RPMI7951 (cell line): ENCODE results near the gene IDS. TPM values are rescaled to one million over a fixed set of nuclear protein-coding genes. Genes with fewer than 3 reads are reported as not detected.
"Not testable (repeated sequence)": the region's sequence is repeated elsewhere in the genome, so short reads cannot be mapped to it uniquely, and the experiment has no call there.

Experiments used
- DNase-seq: peaks from one replicate; pipeline ENCODE4 v3.0.0-alpha.2; 2012; ENCODE audit warnings: low read depth
- total RNA-seq: library from RNA; depleted of rRNA; stranded (reverse); fragments of >200 nt; shearing (Covaris generic); gene quantifications from 2 replicates; pipeline ENCODE4 v1.2.3, GENCODE V29; 2014; rRNA removed

The IDS gene, protein sequence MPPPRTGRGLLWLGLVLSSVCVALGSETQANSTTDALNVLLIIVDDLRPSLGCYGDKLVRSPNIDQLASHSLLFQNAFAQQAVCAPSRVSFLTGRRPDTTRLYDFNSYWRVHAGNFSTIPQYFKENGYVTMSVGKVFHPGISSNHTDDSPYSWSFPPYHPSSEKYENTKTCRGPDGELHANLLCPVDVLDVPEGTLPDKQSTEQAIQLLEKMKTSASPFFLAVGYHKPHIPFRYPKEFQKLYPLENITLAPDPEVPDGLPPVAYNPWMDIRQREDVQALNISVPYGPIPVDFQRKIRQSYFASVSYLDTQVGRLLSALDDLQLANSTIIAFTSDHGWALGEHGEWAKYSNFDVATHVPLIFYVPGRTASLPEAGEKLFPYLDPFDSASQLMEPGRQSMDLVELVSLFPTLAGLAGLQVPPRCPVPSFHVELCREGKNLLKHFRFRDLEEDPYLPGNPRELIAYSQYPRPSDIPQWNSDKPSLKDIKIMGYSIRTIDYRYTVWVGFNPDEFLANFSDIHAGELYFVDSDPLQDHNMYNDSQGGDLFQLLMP
- 37.1 and 38.1 TPM in 2 replicates for total RNA-seq

DNA sequence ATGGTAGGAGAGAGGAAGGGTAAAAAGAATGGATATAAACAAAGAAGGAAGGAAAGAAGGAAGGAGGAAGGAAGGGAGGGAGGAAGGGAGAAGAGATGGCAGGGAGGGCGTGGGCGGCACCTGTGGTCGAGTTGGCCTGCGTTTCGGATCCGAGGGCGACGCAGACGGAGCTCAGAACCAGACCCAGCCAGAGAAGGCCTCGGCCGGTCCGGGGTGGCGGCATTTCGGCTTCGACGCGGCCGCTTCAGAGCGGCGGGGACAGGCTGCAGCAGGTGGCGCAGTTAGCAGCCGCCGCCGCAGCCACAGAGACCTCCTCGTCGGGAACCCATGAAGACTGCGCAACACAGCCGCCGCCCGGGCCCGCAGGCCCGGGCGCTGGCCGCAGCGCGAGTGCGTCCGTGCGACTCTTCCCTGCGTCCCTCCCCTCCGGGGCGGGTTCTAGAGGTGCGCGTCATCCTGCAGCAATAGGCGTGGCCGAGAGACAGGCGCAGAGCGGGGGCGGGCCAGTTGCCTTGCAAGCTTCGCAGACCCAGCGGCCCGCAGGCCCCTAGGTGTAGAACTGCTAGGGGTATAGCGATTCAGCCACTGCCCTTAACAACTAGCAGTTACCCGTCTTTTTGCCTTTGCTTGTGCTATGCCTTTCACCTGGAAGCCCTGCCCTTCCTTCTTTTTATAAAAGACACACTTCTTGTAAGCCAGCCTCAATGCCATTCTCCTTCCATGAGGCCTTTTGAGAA lies at the start of gene IDS:
TSS of gene IDS (minus strand) at position 392 of the 737 bp plus-strand sequence. CDS start at position 223, 169 bp downstream.
- DNase-seq = peak; percentile 81

DNA sequence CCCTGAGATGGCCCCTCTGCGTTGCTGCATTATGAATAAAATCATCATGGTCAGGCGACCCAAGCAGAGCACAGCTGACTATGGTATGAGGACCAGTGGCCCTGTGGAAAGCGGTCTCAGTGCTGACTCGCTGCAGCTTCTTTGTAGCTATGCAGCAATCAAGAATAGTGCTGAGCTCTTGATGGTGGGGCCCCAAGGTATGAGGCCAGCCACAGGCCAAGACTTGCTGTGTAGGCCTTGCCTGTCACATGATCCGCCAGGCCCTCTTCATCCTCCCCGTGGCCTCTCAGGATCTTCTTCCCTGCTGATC lies 46.8 kb upstream of the IDS start:
- not testable (repeated sequence) for DNase-seq

DNA sequence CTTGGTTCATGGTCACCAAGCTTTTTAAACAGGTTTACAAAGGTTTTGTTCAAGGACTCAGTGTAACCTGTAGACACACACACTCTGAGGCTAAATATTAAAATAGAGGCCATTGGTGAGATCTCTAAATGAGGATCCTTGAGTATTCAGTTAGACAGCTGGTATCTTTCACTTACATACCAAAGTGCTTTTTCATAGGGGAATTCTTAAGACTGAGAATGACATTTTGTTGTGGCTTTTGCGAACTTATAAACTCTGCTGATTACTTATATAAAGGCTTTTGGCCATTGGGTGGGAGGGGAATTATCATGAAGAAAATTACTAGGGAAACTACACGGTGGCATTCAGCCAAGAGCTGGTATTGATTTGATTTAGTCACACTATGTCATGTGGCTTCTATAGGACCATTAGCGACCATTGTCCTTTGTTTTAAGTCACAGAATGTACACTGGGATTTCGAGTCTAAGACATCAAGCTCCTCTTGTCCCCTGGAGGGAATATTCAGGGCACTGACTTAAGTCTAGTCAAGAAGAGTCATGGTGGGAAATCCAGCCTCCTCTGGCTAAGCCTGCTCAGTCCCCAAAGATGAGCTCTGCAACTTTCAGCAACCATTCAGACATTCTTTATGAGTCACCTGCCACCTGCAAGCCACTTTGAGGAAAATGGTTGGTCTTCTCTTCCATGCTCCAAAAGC lies 46.3 kb upstream of the IDS start:
- not testable (repeated sequence) for DNase-seq

DNA sequence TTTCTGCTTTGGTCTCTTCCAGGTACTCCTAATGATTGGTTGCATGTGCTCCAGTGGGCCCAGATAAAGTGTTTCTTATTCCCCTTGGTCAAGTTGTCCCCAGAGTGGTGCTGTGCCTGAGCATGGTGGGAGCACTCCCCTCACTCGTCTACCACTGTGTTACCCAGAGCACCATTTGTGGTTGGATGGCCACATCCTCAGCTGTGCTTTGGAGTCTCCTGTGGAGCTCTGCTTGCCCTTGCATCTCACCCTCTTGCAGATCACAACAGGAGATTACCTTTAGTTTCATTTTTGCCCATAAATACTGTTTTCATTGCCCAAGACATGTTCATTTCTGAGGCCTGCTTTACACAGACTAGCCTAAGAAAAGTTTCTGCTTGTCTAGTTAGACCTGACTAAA lies 45.3 kb upstream of the IDS start:
- DNase-seq = not testable (repeated sequence)

- not testable (repeated sequence) for DNase-seq
Observed at GRCh38 chrX:149549701-149550100, 44.6 kb upstream of the IDS start, which contains the start of gene HSFX3. Gene HSFX3 (minus strand): TSS chrX:149549924. CDS start chrX:149549852, 72 bp downstream.

DNA sequence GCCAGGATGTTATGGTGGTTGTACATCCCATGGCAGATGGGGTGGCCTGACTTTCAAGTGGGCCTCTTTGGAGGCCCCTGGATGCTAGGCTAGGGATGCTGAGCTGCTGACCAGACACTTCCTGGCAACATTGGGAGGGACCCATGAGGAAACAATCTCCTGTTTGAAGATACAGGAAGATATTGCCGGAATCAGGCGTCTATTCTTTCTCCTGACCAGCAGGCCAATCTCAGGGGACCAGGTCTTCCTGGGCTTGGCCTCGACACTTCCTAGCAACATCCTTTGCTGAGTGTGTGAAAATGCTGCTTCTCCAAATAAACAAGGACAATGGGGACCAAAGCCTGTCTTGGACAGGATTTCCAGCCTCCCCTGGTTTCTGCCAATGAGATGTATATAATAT lies 42.7 kb upstream of the IDS start:
- not testable (repeated sequence) for DNase-seq

- DNase-seq = not testable (repeated sequence)
Observed at GRCh38 chrX:149546962-149547361, 41.9 kb upstream of the IDS start.

DNA sequence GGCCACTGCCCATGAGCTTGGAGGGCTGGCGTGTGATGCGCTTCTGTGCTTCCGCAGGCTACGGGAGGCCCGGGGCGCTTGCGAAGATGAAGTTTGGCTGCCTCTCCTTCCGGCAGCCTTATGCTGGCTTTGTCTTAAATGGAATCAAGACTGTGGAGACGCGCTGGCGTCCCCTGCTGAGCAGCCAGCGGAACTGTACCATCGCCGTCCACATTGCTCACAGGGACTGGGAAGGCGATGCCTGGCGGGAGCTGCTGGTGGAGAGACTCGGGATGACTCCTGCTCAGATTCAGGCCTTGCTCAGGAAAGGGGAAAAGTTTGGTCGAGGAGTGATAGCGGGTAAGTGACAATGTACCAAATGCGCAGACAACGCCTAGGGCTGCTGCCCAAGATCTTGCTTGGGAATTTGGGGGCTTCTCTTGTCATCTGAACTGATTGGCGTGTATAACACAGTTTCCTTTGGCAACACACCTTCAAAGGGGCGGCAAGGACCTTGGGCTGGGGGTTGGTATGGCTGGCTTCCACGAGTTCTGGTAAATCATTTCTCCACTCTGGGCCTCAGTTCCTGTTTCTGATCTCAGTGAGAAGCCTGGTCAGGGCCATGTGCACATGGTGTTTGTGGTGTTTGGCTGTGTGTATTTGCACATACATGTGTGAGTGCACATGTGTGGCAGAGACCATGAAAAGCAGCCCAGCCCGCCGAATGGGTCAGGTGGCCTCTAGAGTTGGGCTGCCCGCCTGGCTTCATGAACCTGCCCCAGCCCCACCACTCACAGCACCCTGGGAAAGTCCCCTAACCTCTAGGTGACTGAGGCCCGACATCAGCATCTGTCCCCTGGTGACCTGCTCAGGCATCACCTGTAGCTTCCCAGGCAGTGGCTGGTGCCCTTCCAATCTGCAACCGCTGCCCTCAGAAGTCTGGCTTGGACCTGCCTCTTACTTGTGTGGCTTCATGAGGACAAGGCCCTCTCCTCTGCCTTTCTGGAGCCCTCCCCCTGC lies 40.7 kb upstream of the IDS start:
- not testable (repeated sequence) for DNase-seq

- DNase-seq = no peak
Observed at GRCh38 chrX:149541521-149542047, 36.5 kb upstream of the IDS start.

DNA sequence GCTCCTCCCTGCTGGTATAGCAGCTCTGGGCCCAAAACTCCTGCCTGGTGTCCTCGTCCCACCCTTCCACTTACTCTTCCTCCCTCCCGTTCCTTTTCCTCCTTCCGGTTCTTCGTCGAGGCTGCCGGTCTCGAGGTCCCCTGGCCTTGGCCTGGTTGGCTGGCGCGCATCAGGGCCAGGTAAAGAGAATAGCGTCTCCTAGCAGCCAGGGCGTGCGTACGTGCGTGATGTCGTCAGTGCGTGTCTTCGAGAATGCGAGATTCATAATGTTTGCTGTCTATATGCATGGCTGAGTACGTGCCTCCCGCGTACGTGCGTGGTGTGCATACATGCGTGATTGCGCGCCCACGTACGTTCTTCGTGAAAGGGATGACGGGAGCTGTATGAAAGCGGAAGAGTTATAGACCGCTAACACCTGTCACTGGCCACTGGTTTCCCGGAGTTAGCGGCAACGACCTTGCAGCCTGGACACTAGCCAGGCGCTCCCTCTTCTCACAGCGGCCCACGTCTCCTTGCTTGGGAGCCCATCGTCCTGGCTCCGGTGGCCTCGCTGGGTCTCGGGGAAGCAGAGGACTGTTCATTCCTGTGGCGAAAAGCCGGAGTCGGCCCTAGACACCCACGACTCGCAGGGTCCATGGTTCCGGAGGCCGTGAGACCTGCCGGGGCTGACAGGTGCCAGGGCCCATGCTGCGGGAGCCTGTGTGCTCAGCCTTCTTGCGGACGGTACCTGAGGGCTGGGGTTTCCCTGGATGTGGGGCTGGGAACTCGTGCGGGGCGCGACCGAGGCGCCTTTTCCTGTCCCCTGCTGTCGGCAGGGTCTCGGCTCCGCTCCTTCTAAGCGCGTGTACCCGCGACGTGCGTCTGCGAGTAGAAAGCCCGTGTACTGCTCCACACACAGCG lies 35.8 kb upstream of the IDS start, which contains the start of gene EOLA1:
TSS of gene EOLA1 (plus strand) at position 392 of the 900 bp plus-strand sequence. CDS start 4,619 bp downstream, outside the sequence.
- peak; percentile 92 for DNase-seq

- DNase-seq = peak; percentile 80
Observed at GRCh38 chrX:149540131-149540620, 35.1 kb upstream of the IDS start.

DNA sequence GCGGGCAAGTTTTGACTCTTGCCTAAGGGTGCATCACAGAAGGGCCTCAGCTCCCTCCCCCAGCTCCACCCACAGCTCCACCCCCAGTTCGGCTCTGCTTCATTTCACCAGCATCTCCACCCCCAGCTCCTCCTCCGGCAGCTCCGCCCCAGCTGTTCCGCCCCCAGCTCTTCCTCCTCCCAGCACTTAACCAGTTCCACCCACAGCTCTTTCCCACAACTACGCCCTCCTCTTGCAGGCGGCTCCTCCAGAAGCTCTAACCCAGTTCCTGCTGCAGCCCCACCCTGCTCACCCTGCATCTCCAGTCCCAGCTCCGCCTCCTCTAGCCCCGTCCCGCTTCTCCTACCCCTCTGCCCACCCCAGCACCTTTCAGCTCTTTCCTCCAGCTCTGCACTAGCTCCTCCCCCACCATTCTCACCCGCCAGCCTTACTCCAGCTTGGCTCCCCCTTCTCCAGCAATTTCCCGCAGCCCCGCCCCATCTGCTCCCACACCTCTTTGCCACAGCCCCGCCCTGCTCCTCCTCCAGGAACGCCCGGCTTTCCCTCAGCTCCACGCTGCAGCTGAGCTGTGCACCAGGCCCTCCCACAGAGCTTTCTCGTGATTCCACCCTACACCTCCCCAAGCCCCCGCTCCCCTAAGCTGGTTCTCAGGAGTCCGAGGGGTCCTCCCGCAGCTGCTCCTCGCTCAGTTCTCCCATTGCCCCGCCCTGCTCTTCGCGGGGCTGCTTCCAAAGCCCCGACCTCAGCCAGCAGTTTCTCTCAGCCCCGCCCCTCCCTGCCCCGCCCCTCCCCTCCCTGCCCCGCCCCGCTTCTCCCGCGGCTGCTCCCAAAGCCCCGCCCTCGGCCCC lies 34.4 kb upstream of the IDS start:
- DNase-seq = peak; percentile 88

- DNase-seq = not testable (repeated sequence)
Observed at GRCh38 chrX:149537474-149537873, 32.4 kb upstream of the IDS start.

DNA sequence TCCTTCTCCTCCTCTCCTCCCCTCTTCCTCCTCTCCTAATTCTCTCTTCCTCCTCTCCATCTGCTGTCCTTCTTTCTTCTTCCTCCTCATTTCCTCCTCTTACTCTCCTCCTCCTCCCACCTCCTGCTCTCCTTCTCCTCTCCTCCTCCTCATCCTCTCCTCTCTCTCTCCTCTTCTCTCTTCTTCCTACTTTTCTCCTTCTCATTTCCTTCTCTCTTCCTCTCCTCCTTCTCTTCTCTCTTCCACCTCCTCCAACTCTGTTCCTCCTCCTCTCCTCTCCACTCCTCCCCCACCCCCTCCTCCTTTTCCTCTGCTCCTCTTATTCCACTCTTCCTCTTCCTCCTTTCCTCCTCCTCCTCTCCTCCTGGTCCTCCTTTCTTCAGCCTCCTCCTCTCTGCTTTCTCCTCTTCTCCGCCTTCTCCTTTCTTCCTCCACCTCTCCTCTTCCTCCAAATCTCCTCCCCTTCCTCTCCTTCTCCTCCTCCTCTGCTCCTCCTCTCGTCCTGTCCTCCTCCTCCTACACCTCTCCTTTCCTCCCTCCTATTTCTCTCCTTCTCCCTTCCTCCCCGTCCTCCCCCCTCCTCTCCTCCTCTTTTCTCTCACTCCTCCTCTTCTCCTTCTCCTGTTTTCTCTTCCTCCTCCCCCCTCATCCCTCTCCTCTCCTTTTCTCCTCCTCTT lies 30.0 kb upstream of the IDS start:
- not testable (repeated sequence) for DNase-seq

GRCh38 chrX:149533999-149534398 lies 28.9 kb upstream of the IDS start:
- not testable (repeated sequence) for DNase-seq

GRCh38 chrX:149532868-149533267 lies 27.8 kb upstream of the IDS start:
- not testable (repeated sequence) for DNase-seq

GRCh38 chrX:149531599-149531998 lies 26.5 kb upstream of the IDS start:
- no peak for DNase-seq
